ENCODE results near the gene ANXA3. TPM values are rescaled to one million over a fixed set of nuclear protein-coding genes. Genes with fewer than 3 reads are reported as not detected.

The ANXA3 gene
- total and polyA plus RNA-seq, 10 donors = 7.0 to 119 (median 41.1) TPM

DNA sequence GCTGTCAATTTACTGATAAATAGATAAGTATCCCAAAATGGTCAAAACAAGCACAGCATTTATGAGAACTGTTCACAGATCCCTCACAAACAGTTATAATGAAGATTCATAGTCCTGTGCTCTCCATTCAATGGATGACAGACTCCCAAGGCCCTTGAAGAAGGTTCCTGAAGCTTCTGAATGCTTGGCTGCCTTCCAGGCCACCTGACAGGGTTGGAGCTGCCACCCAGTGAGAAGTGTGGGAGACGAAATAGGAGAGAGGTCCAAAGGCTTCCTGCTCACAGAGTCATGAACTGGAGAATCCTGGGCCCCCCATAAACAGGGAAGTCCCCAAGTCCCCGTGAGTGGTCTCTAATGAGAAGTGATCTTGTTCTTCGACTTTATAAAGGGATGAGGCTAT, 26.0 kb upstream of the ANXA3 start:
- WGBS, 5 donors = 59 to 85% (median 65%) methylated on average over 3 of the region's 3 CpGs
- Histone ChIP-seq H3K9me3 (no peaks in the 10 kb centered on the region), H3K27ac (no peak overlapping the region), H3K27me3 (replicated peaks in 1 of 7) (no peaks in the 10 kb centered on the region), H3K4me3 (no peak overlapping the region), H3K4me1 (no peaks in the 10 kb centered on the region), H3K36me3 (no peaks in the 10 kb centered on the region)
- intact Hi-C loops (cut with DNase I; ENCODE audit: low total_unique reads) = no loop called here
- no peak for DNase-seq
- TF ChIP-seq POLR2AphosphoS5 (IDR thresholded peaks at IDR 0.05) = no peak
- TF ChIP-seq, protein P1, sequence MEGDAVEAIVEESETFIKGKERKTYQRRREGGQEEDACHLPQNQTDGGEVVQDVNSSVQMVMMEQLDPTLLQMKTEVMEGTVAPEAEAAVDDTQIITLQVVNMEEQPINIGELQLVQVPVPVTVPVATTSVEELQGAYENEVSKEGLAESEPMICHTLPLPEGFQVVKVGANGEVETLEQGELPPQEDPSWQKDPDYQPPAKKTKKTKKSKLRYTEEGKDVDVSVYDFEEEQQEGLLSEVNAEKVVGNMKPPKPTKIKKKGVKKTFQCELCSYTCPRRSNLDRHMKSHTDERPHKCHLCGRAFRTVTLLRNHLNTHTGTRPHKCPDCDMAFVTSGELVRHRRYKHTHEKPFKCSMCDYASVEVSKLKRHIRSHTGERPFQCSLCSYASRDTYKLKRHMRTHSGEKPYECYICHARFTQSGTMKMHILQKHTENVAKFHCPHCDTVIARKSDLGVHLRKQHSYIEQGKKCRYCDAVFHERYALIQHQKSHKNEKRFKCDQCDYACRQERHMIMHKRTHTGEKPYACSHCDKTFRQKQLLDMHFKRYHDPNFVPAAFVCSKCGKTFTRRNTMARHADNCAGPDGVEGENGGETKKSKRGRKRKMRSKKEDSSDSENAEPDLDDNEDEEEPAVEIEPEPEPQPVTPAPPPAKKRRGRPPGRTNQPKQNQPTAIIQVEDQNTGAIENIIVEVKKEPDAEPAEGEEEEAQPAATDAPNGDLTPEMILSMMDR (IDR thresholded peaks at IDR 0.05 in 8 of 11, conservative IDR thresholded peaks at IDR 0.05 in 3 of 11) = no peak
- no peak for TF ChIP-seq POLR2A (IDR thresholded peaks at IDR 0.05)

DNA sequence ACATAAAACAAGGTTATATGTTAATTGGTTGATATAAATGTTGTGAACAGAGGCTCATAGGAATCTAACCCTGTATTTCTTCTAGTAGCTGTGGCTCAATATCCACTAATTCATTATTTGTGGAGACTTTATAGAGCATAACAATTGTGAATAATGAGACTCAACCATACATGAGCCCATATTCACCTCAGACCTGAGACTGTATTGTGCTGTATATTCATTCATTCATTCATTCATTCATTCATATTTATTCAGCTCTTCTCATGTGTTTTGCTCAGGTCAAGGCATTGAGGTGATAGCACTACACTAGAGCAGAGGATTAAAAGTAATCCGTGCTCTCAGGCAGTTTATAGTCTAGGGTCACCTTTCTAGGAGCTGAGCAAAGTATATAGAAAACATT, 24.5 kb upstream of the ANXA3 start:
- intact Hi-C loops (cut with DNase I; ENCODE audit: low total_unique reads) = no loop called here
- DNase-seq = no peak

DNA sequence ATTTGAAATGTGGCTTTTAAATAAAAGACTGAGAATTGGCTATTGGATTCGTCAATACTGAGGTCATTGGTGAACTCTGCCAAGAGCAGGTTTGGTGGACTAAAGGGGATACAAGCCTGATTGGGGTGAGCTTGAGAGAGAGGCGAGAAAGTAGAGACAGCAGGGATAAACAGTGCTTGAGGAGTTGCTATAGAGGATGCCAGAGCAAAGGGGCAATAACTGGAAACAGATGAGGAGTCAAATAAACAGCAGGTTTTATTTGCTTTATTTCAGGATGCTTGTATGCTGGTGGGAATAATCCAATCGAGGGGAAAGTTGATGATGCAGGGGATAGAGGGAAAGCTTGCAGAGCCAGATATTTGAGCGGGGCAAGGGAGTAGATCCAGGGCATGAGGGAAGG, 24.0 kb upstream of the ANXA3 start:
- H3K9me3 ChIP-seq = no peaks in the 10 kb centered on the region
- no peak for DNase-seq
- intact Hi-C loops (cut with DNase I; ENCODE audit: low total_unique reads) = no loop called here
- no peak overlapping the region for H3K27ac ChIP-seq
- no peak overlapping the region for H3K4me3 ChIP-seq
- 83 to 94% (median 90%) methylated on average over 4 of the region's 4 CpGs for WGBS, 5 donors
- no peaks in the 10 kb centered on the region for H3K4me1 ChIP-seq
- no peaks in the 10 kb centered on the region for H3K36me3 ChIP-seq
- TF ChIP-seq POLR2AphosphoS5 (IDR thresholded peaks at IDR 0.05) (no peak), POLR2A (IDR thresholded peaks at IDR 0.05) (no peak)
- TF ChIP-seq, protein P1 (IDR thresholded peaks at IDR 0.05 in 8 of 11, conservative IDR thresholded peaks at IDR 0.05 in 3 of 11) = no peak
- H3K27me3 ChIP-seq (replicated peaks in 1 of 7) = no peaks in the 10 kb centered on the region

More for the DNA sequence above, 24.5 kb upstream of the ANXA3 start:
- H3K27me3 ChIP-seq (replicated peaks in 1 of 7) = no peaks in the 10 kb centered on the region
- H3K9me3 ChIP-seq = no peaks in the 10 kb centered on the region
- H3K27ac ChIP-seq = no peak overlapping the region
- H3K4me3 ChIP-seq = no peak overlapping the region
- no peaks in the 10 kb centered on the region for H3K36me3 ChIP-seq
- 91 to 97% (median 95%) methylated on average over 1 of the region's 1 CpG for WGBS, 5 donors
- TF ChIP-seq POLR2A (IDR thresholded peaks at IDR 0.05) (no peak), POLR2AphosphoS5 (IDR thresholded peaks at IDR 0.05) (no peak)
- TF ChIP-seq, protein P1 (IDR thresholded peaks at IDR 0.05 in 8 of 11, conservative IDR thresholded peaks at IDR 0.05 in 3 of 11) = no peak
- H3K4me1 ChIP-seq = no peaks in the 10 kb centered on the region

DNA sequence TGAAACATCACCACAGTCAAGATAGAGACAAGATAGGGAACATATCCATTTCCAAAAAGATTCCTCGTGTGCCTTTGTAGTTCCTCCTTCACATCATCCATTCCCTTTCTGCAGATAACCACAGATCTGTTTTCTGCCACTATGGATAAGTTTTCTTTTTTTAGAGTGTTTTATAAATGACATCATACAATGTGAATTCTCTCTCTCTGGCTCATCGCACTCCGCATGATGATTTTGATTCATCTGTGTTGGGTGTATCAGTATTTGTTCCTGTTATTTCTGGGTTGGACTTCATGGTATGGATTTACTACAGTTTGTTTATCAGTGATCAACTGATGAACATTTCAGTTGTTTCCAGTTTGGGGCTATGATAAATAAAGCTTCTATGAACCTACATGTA, 23.2 kb upstream of the ANXA3 start:
- Histone ChIP-seq H3K4me3 (no peak overlapping the region), H3K27ac (no peak overlapping the region), H3K9me3 (no peaks in the 10 kb centered on the region), H3K36me3 (no peaks in the 10 kb centered on the region), H3K4me1 (no peaks in the 10 kb centered on the region), H3K27me3 (replicated peaks in 1 of 7) (no peaks in the 10 kb centered on the region)
- WGBS, 5 donors = 51 to 96% (median 82%) methylated on average over 3 of the region's 3 CpGs
- DNase-seq = no peak
- TF ChIP-seq POLR2A (IDR thresholded peaks at IDR 0.05) (no peak), POLR2AphosphoS5 (IDR thresholded peaks at IDR 0.05) (no peak)
- TF ChIP-seq, protein P1 (IDR thresholded peaks at IDR 0.05 in 8 of 11, conservative IDR thresholded peaks at IDR 0.05 in 3 of 11) = no peak
- intact Hi-C loops (cut with DNase I; ENCODE audit: low total_unique reads) = no loop called here
